ENCODE measurements around the gene PHTF2.

The PHTF2 gene

GRCh38 chr7:77824636-77825035, 26.1 kb downstream of the PHTF2 start:
- no peak overlapping the region for H3K4me3 ChIP-seq (ENCODE audit: low read length)

GRCh38 chr7:77825131-77825530, 26.6 kb downstream of the PHTF2 start:
- H3K4me3 ChIP-seq (ENCODE audit: low read length) = no peak overlapping the region
- no peak for DNase-seq (ENCODE audit: low read depth)
- TF ChIP-seq, protein P1, sequence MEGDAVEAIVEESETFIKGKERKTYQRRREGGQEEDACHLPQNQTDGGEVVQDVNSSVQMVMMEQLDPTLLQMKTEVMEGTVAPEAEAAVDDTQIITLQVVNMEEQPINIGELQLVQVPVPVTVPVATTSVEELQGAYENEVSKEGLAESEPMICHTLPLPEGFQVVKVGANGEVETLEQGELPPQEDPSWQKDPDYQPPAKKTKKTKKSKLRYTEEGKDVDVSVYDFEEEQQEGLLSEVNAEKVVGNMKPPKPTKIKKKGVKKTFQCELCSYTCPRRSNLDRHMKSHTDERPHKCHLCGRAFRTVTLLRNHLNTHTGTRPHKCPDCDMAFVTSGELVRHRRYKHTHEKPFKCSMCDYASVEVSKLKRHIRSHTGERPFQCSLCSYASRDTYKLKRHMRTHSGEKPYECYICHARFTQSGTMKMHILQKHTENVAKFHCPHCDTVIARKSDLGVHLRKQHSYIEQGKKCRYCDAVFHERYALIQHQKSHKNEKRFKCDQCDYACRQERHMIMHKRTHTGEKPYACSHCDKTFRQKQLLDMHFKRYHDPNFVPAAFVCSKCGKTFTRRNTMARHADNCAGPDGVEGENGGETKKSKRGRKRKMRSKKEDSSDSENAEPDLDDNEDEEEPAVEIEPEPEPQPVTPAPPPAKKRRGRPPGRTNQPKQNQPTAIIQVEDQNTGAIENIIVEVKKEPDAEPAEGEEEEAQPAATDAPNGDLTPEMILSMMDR (conservative IDR thresholded peaks at IDR 0.05; ENCODE audit: low read depth, low read length) = no peak

More at GRCh38 chr7:77824636-77825035, 26.1 kb downstream of the PHTF2 start:
- TF ChIP-seq, protein P1 (conservative IDR thresholded peaks at IDR 0.05; ENCODE audit: low read depth, low read length) = no peak
- no peak for DNase-seq (ENCODE audit: low read depth)

GRCh38 chr7:77826300-77826699, 27.7 kb downstream of the PHTF2 start:
- DNase-seq (ENCODE audit: low read depth) = no peak
- no peak overlapping the region for H3K4me3 ChIP-seq (ENCODE audit: low read length)
- TF ChIP-seq, protein P1 (conservative IDR thresholded peaks at IDR 0.05; ENCODE audit: low read depth, low read length) = no peak

DNA sequence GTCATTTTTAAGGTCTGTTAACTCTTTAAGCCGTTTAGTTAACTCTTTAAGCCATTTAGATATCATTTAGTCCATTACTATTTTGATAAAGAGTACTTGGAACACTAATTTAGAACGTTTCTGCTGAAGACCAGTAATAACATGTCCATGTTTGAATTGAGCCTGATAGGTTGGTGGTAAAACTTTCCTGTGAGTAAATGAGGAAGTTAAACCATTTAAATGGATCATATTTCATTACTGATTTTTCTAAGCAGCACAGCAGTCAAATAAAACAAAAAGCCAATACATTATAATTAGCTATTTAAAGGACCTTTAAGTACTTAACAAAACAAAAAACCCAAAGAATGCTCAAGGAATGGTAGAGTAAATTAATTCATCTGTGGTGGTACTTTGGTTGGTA, 29.4 kb downstream of the PHTF2 start:
- TF ChIP-seq, protein P1 (conservative IDR thresholded peaks at IDR 0.05; ENCODE audit: low read depth, low read length) = no peak
- DNase-seq (ENCODE audit: low read depth) = no peak

DNA sequence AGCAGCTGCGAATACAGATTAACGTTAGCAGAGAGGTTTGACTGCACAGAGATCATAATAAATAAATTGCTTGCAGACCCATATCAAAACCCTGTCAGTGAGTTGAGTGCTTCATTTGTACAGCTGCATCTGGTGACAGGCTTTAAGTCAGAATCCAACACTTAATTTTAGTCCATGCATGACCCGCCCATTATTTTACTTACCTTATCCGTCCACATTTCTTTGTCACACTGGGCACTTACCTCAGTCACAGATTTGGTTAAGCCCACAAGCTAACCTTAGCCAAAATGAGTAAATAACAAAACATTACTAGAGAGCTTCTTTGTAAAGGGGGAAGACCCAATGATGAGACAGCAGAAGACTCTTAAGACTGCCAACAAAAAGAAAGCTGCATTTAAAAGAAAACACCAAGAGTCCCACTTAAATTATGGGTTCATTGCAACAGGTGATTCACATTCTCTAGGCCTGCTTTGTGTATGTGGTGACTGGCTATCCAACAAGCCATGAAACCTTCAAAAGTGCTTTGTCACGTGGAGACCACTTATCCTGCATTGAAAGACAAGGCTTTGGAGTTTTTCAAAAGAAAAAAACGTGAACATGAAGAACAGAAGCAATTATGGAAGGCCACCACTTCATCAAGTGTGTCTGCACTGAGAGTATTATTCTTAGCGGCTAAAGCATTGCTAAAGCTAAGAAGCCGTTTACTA, 32.2 kb downstream of the PHTF2 start:
- DNase-seq (ENCODE audit: low read depth) = no peak
- no peak overlapping the region for H3K4me3 ChIP-seq (ENCODE audit: low read length)
- TF ChIP-seq, protein P1 (conservative IDR thresholded peaks at IDR 0.05; ENCODE audit: low read depth, low read length) = no peak

More for the DNA sequence above, 29.4 kb downstream of the PHTF2 start:
- H3K4me3 ChIP-seq (ENCODE audit: low read length) = no peak overlapping the region

DNA sequence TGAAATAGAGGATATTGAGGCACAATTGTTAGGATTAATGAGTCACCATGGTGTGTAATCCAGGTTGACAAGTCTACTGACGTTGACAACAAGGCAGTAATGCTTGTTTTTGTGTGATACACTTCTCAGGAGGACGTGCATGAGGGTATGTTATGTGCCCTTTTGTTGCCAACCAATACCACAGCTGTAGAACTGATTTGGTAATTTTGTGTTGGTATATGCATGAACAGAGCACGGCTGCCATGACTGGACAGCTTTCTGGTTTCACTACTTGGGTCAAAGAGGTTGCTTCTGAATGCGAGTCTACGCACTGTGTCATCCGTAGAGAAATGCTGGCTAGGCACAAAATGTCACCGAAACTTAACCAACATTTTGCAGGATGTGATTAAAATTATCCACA, 32.9 kb downstream of the PHTF2 start:
- TF ChIP-seq, protein P1 (conservative IDR thresholded peaks at IDR 0.05; ENCODE audit: low read depth, low read length) = no peak
- DNase-seq (ENCODE audit: low read depth) = no peak
- no peak overlapping the region for H3K4me3 ChIP-seq (ENCODE audit: low read length)

DNA sequence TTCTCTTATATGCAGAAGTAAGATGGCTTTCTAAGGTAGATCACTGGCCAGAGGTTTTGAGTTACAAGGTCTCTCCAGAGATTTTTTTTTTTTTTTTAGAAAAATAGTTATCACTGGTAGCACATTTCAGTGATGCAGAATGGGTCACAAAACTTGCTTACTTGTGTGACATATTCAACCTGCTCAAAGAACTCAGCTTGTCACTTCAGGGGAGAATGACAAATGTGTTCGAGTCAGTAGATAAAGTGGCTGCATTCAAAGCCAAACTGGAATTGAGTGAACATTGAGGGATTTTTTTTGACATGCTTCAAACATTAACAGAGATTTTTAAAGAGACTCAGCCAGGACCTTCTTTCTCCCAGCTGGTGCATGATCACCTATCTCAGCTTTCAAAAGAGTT, 33.4 kb downstream of the PHTF2 start:
- TF ChIP-seq, protein P1 (conservative IDR thresholded peaks at IDR 0.05; ENCODE audit: low read depth, low read length) = no peak
- H3K4me3 ChIP-seq (ENCODE audit: low read length) = no peak overlapping the region
- no peak for DNase-seq (ENCODE audit: low read depth)
